Bone marrow (tissue), 2 donors: ENCODE data around the gene ADORA1.

Experiments
- DNase-seq, 2 donors: peaks; one replicate each; lab custom pipeline; 2025; lab: John Stamatoyannopoulos, UW

Gene ADORA1

GRCh38 chr1:203174324-203174985 lies 46.9 kb downstream of the ADORA1 start:
- no peak for DNase-seq

- no peak for DNase-seq
These were observed 47.8 kb downstream of the ADORA1 start, which contains the start of gene MYBPH for GRCh38 chr1:203175237-203175826. TSS of gene MYBPH (minus strand) at chr1:203175826. CDS start at chr1:203175755, 71 bp downstream.

- DNase-seq, result no peak
These were observed 48.3 kb downstream of the ADORA1 start for GRCh38 chr1:203175827-203176241.

- DNase-seq, result no peak
These were observed 48.9 kb downstream of the ADORA1 start for GRCh38 chr1:203176273-203177035.

- no peak for DNase-seq
These were observed 49.5 kb downstream of the ADORA1 start for GRCh38 chr1:203177036-203177405.

GRCh38 chr1:203177470-203178039 lies 50.0 kb downstream of the ADORA1 start:
- no peak for DNase-seq

GRCh38 chr1:203178083-203178482 lies 50.6 kb downstream of the ADORA1 start:
- no peak for DNase-seq

GRCh38 chr1:203178821-203179666 lies 51.5 kb downstream of the ADORA1 start:
- DNase-seq, result no peak

GRCh38 chr1:203179667-203180005 lies 52.1 kb downstream of the ADORA1 start:
- no peak for DNase-seq

- no peak for DNase-seq
These were observed 53.2 kb downstream of the ADORA1 start for GRCh38 chr1:203180611-203181330.

GRCh38 chr1:203181586-203182386 lies 54.3 kb downstream of the ADORA1 start:
- no peak for DNase-seq

- DNase-seq, result no peak
These were observed 54.9 kb downstream of the ADORA1 start for GRCh38 chr1:203182387-203182953.

- no peak for DNase-seq
These were observed 56.3 kb downstream of the ADORA1 start for GRCh38 chr1:203183828-203184227.

GRCh38 chr1:203184467-203184866 lies 56.9 kb downstream of the ADORA1 start:
- no peak for DNase-seq

- no peak for DNase-seq
These were observed 57.5 kb downstream of the ADORA1 start for GRCh38 chr1:203185061-203185461.

GRCh38 chr1:203185585-203185984 lies 58.1 kb downstream of the ADORA1 start:
- DNase-seq, result no peak

- no peak for DNase-seq
These were observed 58.5 kb downstream of the ADORA1 start for GRCh38 chr1:203186091-203186445.

GRCh38 chr1:203186446-203187303 lies 59.1 kb downstream of the ADORA1 start, which contains the start of gene CHI3L1:
TSS of gene CHI3L1 (minus strand) at chr1:203186704. CDS start at chr1:203186623, 81 bp downstream.
- peak in 1 of 2 donors; percentile 16 for DNase-seq

- no peak for DNase-seq
These were observed 59.8 kb downstream of the ADORA1 start for GRCh38 chr1:203187304-203187685.
